H9 (cell line): ENCODE measurements around the gene MYO15A. TPM values are rescaled to one million over a fixed set of nuclear protein-coding genes. Genes with fewer than 3 reads are reported as not detected.

Experiments used
- DNase-seq: peaks from one replicate; pipeline ENCODE4 v3.0.0-alpha.2; 2017
- H2AFZ ChIP-seq: one replicate; pipeline ENCODE4 v1.6.1; 2013; ENCODE audit warnings: mild to moderate bottlenecking, low read length, control low read depth, moderate library complexity
- H2AK5ac ChIP-seq: 2 replicates; pipeline ENCODE4 v1.6.1; 2013; ENCODE audit warnings: low read length, control low read depth, mixed read lengths; ENCODE audit not compliant: insufficient read length
- H2BK120ac ChIP-seq: one replicate; pipeline ENCODE4 v1.6.1; 2013; ENCODE audit warnings: low read depth, mild to moderate bottlenecking, low read length, control low read depth, inconsistent platforms; ENCODE audit not compliant: poor library complexity, severe bottlenecking
- H2BK12ac ChIP-seq: 2 replicates; pipeline ENCODE4 v1.6.1; 2013; ENCODE audit warnings: low read length, control low read depth, mixed read lengths, low read depth; ENCODE audit not compliant: insufficient read length
- H2BK15ac ChIP-seq: 2 replicates; pipeline ENCODE4 v1.6.1; 2013; ENCODE audit warnings: low read depth, low read length, control low read depth
- H2BK20ac ChIP-seq: one replicate; pipeline ENCODE4 v1.6.1; 2013; ENCODE audit warnings: low read depth, mild to moderate bottlenecking, low read length, control low read depth, inconsistent platforms; ENCODE audit not compliant: poor library complexity, severe bottlenecking
- H2BK5ac ChIP-seq: 2 replicates; pipeline ENCODE4 v1.6.1; 2013; ENCODE audit warnings: low read length, control low read depth, mixed read lengths; ENCODE audit not compliant: insufficient read length
- H3K14ac ChIP-seq: 2 replicates; pipeline ENCODE4 v1.6.1; 2013; ENCODE audit warnings: low read length, control low read depth; ENCODE audit not compliant: insufficient read depth
- H3K18ac ChIP-seq: 2 replicates; pipeline ENCODE4 v1.6.1; 2013; ENCODE audit warnings: low read depth, mild to moderate bottlenecking, mixed read lengths, low read length, control low read depth; ENCODE audit not compliant: insufficient read length
- H3K23ac ChIP-seq: 2 replicates; pipeline ENCODE4 v1.6.1; 2013; ENCODE audit warnings: low read length, control low read depth, mixed read lengths, low read depth; ENCODE audit not compliant: insufficient read length
- H3K23me2 ChIP-seq: 2 replicates; pipeline ENCODE4 v1.6.1; 2013; ENCODE audit warnings: low read depth, mild to moderate bottlenecking, mixed read lengths, low read length, control low read depth; ENCODE audit not compliant: insufficient read length, poor library complexity, severe bottlenecking
- H3K27ac ChIP-seq: 2 replicates; pipeline ENCODE4 v1.5.1; 2013; ENCODE audit warnings: low read length, control low read depth, mixed read lengths, low read depth; ENCODE audit not compliant: insufficient read length
- H3K27me3 ChIP-seq: 2 replicates; pipeline ENCODE4 v1.6.1; 2013; ENCODE audit warnings: low read length, control low read depth, inconsistent platforms; ENCODE audit not compliant: insufficient read depth
- H3K4ac ChIP-seq: 2 replicates; pipeline ENCODE4 v1.6.1; 2013; ENCODE audit warnings: low read depth, mild to moderate bottlenecking, control low read depth, inconsistent platforms, low read length, moderate library complexity
- H3K4me1 ChIP-seq: 2 replicates; pipeline ENCODE4 v1.6.1; 2013; ENCODE audit warnings: low read length, control low read depth, inconsistent platforms; ENCODE audit not compliant: insufficient read depth
- H3K4me2 ChIP-seq: 2 replicates; pipeline ENCODE4 v1.6.1; 2013; ENCODE audit warnings: low read length, control low read depth, mixed read lengths; ENCODE audit not compliant: insufficient read length, insufficient read depth
- H3K56ac ChIP-seq: 2 replicates; pipeline ENCODE4 v1.6.1; 2013; ENCODE audit warnings: low read depth, mild to moderate bottlenecking, mixed read lengths, low read length, control low read depth; ENCODE audit not compliant: insufficient read length
- H3K79me1 ChIP-seq: 2 replicates; pipeline ENCODE4 v1.6.1; 2013; ENCODE audit warnings: low read depth, mild to moderate bottlenecking, moderate library complexity, low read length, control low read depth, inconsistent platforms; ENCODE audit not compliant: insufficient read depth, poor library complexity, severe bottlenecking
- H3K79me2 ChIP-seq: 2 replicates; pipeline ENCODE4 v1.6.1; 2013; ENCODE audit warnings: low read length, control low read depth, inconsistent platforms; ENCODE audit not compliant: insufficient read depth
- H3K9ac ChIP-seq: 2 replicates; pipeline ENCODE4 v1.6.1; 2013; ENCODE audit warnings: low read length, control low read depth, mixed read lengths; ENCODE audit not compliant: insufficient read length; ENCODE audit errors: extremely low read depth
- H3K9me3 ChIP-seq: one replicate; pipeline ENCODE4 v1.6.1; 2013; ENCODE audit warnings: low read depth, low read length, inconsistent platforms; ENCODE audit not compliant: control insufficient read depth
- H3T11ph ChIP-seq: one replicate; pipeline ENCODE4 v1.6.1; 2013; ENCODE audit warnings: mild to moderate bottlenecking, low read length, control low read depth, inconsistent platforms
- H4K20me1 ChIP-seq: one replicate; pipeline ENCODE4 v1.6.1; 2013; ENCODE audit not compliant: control insufficient read depth, insufficient read length, insufficient read depth
- H4K5ac ChIP-seq: 2 replicates; pipeline ENCODE4 v1.6.1; 2013; ENCODE audit warnings: low read depth, mild to moderate bottlenecking, mixed read lengths, low read length, control low read depth; ENCODE audit not compliant: insufficient read length
- H4K8ac ChIP-seq: replicated peaks from 2 replicates; pipeline ENCODE4 v1.6.1; 2013; ENCODE audit warnings: low read length, control low read depth, mixed read lengths, low read depth; ENCODE audit not compliant: insufficient read length
- H4K91ac ChIP-seq: 2 replicates; pipeline ENCODE4 v1.6.1; 2013; ENCODE audit warnings: low read depth, mild to moderate bottlenecking, moderate library complexity, mixed read lengths, low read length, control low read depth; ENCODE audit not compliant: insufficient read length
- H3K27ac Mint-ChIP-seq, 3 experiments: 2 replicates in 2 of 3; 3 replicates in 1 of 3; pipeline ENCODE4 v1.8.0; 2020 to 2021; ENCODE audit warnings: mixed read lengths in 3 of 3, mild to moderate bottlenecking in 1 of 3, moderate library complexity in 1 of 3
- H3K27me3 Mint-ChIP-seq: 2 replicates; pipeline ENCODE4 v1.8.0; 2021; ENCODE audit warnings: low read depth, mild to moderate bottlenecking, moderate library complexity, mixed read lengths
- H3K36me3 Mint-ChIP-seq, 3 experiments: 2 replicates in 2 of 3; 3 replicates in 1 of 3; pipeline ENCODE4 v1.8.0; 2020 to 2021; ENCODE audit warnings: low read depth in 3 of 3, mixed read lengths in 3 of 3; ENCODE audit not compliant: insufficient read depth in 1 of 3
- H3K4me1 Mint-ChIP-seq, 2 experiments: 2 replicates each; pipeline ENCODE4 v1.8.0; 2020; ENCODE audit warnings: mixed read lengths in 2 of 2
- H3K4me3 Mint-ChIP-seq, 2 experiments: 2 replicates in 1 of 2; 3 replicates in 1 of 2; pipeline ENCODE4 v1.8.0; 2020 to 2021; ENCODE audit warnings: mild to moderate bottlenecking in 2 of 2, mixed read lengths in 2 of 2, moderate library complexity in 1 of 2
- H3K9me3 Mint-ChIP-seq, 2 experiments: 2 replicates in 1 of 2; 3 replicates in 1 of 2; pipeline ENCODE4 v1.8.0; 2020; ENCODE audit warnings: mild to moderate bottlenecking in 2 of 2, mixed read lengths in 2 of 2, moderate library complexity in 1 of 2
- CTCF ChIP-seq: fragments of 200-600 bp; sonication (generic); conservative IDR thresholded peaks from 3 replicates; pipeline ENCODE4 v1.8.0; 2021; ENCODE audit warnings: antibody characterized with exemption, mild to moderate bottlenecking
- WGBS: extraction: QIAGEN DNeasy Blood & Tissue Kit; methylation state at CpG from one replicate; pipeline ENCODE4 v1.1.7; 2013; ENCODE audit warnings: missing lambda C conversion rate, low lambda C conversion rate, mixed read lengths; ENCODE audit not compliant: insufficient read length; ENCODE audit errors: extremely low coverage; 5-methylcytosine and 5-hydroxymethylcytosine counted together
- total RNA-seq: library from RNA; stranded (reverse); gene quantifications from 2 replicates; pipeline ENCODE4 v1.2.1, GENCODE V29; 2021

Gene MYO15A
- total RNA-seq, 1 experiment from 2014 or later: 2.5 TPM

GRCh38 chr17:18176176-18176575 is 67.6 kb downstream of the MYO15A start:
- TF ChIP-seq CTCF: no peak
- Histone ChIP-seq H3K23me2 (no peaks in the 10 kb centered on the region), H3K18ac (no peak overlapping the region), H3K9me3 (no peaks in the 10 kb centered on the region), H3K9ac (no peak overlapping the region), H3T11ph (no peak overlapping the region), H3K79me1 (no peaks in the 10 kb centered on the region), H3K56ac (no peak overlapping the region), H3K4me2 (no peak overlapping the region), H3K14ac (no peak overlapping the region), H3K27me3 (no peaks in the 10 kb centered on the region), H4K8ac (no peak overlapping the region), H2AFZ (no peak overlapping the region), H3K4me1 (no peaks in the 10 kb centered on the region), H2BK5ac (no peak overlapping the region), H2AK5ac (no peak overlapping the region), H3K27ac (no peak overlapping the region), H4K5ac (no peak overlapping the region), H3K79me2 (no peaks in the 10 kb centered on the region), H2BK15ac (no peak overlapping the region), H4K91ac (no peak overlapping the region), H3K23ac (no peak overlapping the region), H3K4ac (no peak overlapping the region), H2BK20ac (no peak overlapping the region), H2BK12ac (no peak overlapping the region), H2BK120ac (no peak overlapping the region), H4K20me1 (no peaks in the 10 kb centered on the region)
- Mint-ChIP-seq H3K36me3 (no peaks in the 10 kb centered on the region), H3K27ac (no peak overlapping the region), H3K4me3 (no peak overlapping the region), H3K4me1 (peaks cover 9 to 19% of the 10 kb centered on the region in 2 experiments; a peak in 3 of 4 replicates), H3K27me3 (peaks cover 6% of the 10 kb centered on the region; the same call in 1 of the 2 replicates), H3K9me3 (no peaks in the 10 kb centered on the region)
- WGBS: no CpG with 5 or more reads among the region's 7 CpGs
- DNase-seq: no peak
